Bronchial epithelial cell (primary cell): ENCODE data around the gene SPATA12. TPM values are rescaled to one million over a fixed set of nuclear protein-coding genes. Genes with fewer than 3 reads are reported as not detected.

ENCODE experiments used
- DNase-seq: peaks from one replicate; pipeline ENCODE4 v3.0.0-alpha.2; 2010; ENCODE audit warnings: low read depth
- FAIRE-seq: peaks from 2 replicates; lab custom pipeline; 2011; peaks lifted over from hg19 to GRCh38; lab: Jason Lieb, UNC
- H3K27me3 ChIP-seq: 2 replicates; pipeline ENCODE4 v1.5.1; 2011; ENCODE audit warnings: low read length; ENCODE audit not compliant: control insufficient read depth, insufficient read depth
- H3K36me3 ChIP-seq: 2 replicates; pipeline ENCODE4 v1.5.1; 2011; ENCODE audit warnings: low read length; ENCODE audit not compliant: control insufficient read depth, insufficient read depth
- H3K4me3 ChIP-seq: 2 replicates; pipeline ENCODE4 v1.5.1; 2011; ENCODE audit warnings: mild to moderate bottlenecking, low read depth, low read length, control low read depth
- total RNA-seq: library from RNA; depleted of rRNA; stranded (reverse); fragments of >200 nt; gene quantifications from 2 replicates; pipeline ENCODE4 v1.2.1, GENCODE V29; 2014
- TF ChIP-seq, protein P1 (sequence below): IDR thresholded peaks from 2 replicates; pipeline ENCODE4 v1.5.1; 2011; ENCODE audit warnings: mild to moderate bottlenecking, moderate library complexity, low read length, control low read depth, inconsistent platforms; ENCODE audit not compliant: insufficient read depth, severe bottlenecking

Gene SPATA12
- total RNA-seq, 1 donor from 2014 or later: not detected

DNA sequence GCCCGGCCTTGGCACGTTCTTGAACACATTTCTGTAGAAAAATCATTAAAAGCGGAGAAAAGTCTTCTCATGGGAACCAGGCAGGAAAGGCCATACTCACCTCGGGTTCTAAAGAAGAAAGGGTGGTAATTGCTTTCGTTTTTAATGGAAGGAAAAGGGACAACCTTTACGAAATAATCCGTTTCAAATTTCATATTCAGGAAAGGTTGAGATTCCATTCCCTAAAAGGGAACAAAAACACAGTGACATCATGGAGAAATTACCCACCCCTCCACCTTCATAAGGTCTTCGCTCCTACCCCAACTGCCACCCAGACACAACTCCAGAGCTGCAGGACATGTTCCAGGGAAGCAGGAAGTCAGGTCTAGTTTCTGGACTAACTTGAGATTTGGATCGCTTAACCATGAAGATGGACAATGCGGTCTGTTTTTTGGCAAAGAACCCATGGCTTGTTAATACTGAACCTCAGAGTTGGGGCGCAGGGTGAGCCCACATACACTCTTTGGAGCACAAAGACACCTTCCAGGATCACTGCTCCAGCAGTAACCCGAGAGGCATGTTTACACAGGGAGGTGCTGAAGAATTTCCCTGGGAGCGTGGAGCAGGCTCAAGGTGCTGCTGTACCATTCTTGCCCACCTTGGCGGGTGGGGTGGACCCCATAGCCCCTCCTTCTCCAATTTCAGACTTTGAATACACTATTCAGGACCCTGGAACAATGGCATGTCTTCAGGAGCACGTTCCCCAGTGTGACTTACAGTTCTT is 49.2 kb downstream of the SPATA12 start:
- H3K36me3 ChIP-seq: no peaks in the 10 kb centered on the region
- H3K27me3 ChIP-seq: no peaks in the 10 kb centered on the region
- TF ChIP-seq, protein P1, sequence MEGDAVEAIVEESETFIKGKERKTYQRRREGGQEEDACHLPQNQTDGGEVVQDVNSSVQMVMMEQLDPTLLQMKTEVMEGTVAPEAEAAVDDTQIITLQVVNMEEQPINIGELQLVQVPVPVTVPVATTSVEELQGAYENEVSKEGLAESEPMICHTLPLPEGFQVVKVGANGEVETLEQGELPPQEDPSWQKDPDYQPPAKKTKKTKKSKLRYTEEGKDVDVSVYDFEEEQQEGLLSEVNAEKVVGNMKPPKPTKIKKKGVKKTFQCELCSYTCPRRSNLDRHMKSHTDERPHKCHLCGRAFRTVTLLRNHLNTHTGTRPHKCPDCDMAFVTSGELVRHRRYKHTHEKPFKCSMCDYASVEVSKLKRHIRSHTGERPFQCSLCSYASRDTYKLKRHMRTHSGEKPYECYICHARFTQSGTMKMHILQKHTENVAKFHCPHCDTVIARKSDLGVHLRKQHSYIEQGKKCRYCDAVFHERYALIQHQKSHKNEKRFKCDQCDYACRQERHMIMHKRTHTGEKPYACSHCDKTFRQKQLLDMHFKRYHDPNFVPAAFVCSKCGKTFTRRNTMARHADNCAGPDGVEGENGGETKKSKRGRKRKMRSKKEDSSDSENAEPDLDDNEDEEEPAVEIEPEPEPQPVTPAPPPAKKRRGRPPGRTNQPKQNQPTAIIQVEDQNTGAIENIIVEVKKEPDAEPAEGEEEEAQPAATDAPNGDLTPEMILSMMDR: no peak
- DNase-seq (peak; percentile 37), FAIRE-seq (no peak)
- no peak overlapping the region for H3K4me3 ChIP-seq

DNA sequence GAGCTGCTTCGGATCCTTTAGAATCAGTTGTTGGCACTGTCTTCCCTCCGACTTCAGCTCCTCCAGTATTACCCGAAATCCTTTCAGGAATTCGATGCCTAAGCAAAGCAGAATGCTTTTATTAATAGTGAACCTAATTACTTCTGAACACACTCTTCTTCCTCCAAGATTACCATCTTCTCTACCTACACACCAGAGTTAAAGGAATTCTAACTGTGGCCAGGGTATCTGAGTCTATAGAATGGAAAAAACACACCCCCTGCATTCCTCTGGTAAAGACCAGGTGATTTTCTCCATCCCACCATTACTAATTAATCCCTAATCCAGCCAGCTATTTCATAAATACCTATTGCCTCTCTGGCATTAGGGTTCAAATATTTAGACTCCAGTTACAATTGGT is 49.8 kb downstream of the SPATA12 start:
- FAIRE-seq: no peak
- TF ChIP-seq, protein P1: no peak
- Histone ChIP-seq H3K27me3 (no peaks in the 10 kb centered on the region), H3K36me3 (no peaks in the 10 kb centered on the region), H3K4me3 (no peak overlapping the region)
- DNase-seq: no peak

DNA sequence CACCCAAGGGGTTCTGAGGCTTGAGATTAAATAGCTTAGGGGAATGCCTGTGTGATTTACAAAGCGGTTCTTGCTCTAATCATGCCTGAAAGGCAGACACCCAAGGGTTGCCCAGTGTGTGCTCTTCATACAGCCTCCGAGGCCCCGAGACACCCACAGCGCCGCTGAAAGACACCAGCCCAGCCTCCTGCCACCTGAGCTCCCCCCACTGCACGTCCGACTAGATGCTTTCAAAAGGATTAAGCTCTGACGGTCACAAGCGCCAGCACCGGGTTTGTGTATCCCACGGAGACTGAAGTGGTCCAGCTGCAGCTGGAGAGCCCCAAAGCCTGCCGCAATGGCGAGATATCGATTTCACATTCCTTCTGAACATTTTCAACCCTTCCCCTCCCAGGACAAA is 50.3 kb downstream of the SPATA12 start:
- TF ChIP-seq, protein P1: no peak
- no peak for DNase-seq

DNA sequence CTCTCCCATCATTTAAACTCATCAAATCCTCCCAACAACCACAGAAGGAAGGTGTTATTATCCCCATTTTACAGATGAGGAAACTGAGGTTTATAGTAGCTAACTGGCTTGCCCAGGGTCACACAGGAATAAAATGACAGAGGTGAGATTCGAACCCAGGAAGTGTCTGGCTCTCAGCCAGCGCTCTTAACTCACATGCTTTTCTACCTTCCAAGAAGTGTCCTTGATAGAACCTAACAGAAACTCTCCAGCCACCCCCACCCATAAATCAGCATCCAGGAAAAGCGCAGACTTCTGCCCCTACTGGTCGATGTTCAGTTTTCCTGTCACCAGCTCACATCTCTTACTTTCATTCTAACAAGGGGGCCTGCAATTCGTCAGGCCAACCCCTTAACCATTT is 51.7 kb downstream of the SPATA12 start:
- H3K36me3 ChIP-seq: no peaks in the 10 kb centered on the region
- no peak for FAIRE-seq

More for the DNA sequence above, 50.3 kb downstream of the SPATA12 start:
- no peak for FAIRE-seq
- H3K27me3 ChIP-seq: no peaks in the 10 kb centered on the region
- no peak overlapping the region for H3K4me3 ChIP-seq
- H3K36me3 ChIP-seq: no peaks in the 10 kb centered on the region

DNA sequence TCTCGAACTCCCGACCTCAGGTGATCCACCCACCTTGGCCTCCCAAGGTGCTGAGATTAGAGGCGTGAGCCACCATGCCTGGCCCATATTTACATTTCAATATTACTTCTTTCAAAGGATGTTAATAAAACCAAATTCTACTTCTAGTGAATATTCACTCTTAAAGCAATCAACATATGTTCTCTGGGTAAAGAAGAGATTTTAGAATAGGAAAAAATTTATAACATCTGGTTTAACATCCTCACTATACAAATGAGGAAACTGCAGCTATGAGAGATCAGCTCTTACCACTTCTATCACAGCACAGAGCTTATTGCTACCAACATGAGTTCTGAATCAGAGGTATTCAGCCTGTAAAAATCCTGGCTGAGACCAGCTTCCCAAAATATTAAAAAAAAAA is 56.0 kb downstream of the SPATA12 start:
- DNase-seq (no peak), FAIRE-seq (no peak)
- Histone ChIP-seq H3K27me3 (peaks cover 2% of the 10 kb centered on the region), H3K4me3 (no peak overlapping the region), H3K36me3 (no peaks in the 10 kb centered on the region)
- TF ChIP-seq, protein P1: no peak

More for the DNA sequence above, 51.7 kb downstream of the SPATA12 start:
- Histone ChIP-seq H3K27me3 (no peaks in the 10 kb centered on the region), H3K4me3 (no peak overlapping the region)
- TF ChIP-seq, protein P1: peak; percentile 16
- DNase-seq: no peak
